Lung (tissue), 16 donors: ENCODE measurements around the gene CUL7. TPM values are rescaled to one million over a fixed set of nuclear protein-coding genes. Genes with fewer than 3 reads are reported as not detected.

Experiments used
- ATAC-seq: fragments of 200-7000 bp; cut with Tn5 transposase; one replicate; pipeline ENCODE4 v1.9.1; 2020; ENCODE audit warnings: moderate number of reproducible peaks; ENCODE audit not compliant: insufficient read depth, low FRiP score
- DNase-seq, 3 donors: peaks; one replicate each; pipeline ENCODE4 v3.0.0-alpha.2; 2013 to 2017
- H3K27ac ChIP-seq, 2 donors: one replicate each; pipeline ENCODE4 v1.5.1; 2013; ENCODE audit warnings: mild to moderate bottlenecking in 2 of 2, moderate library complexity in 2 of 2, control low read depth in 1 of 2, inconsistent platforms in 1 of 2, low read depth in 1 of 2, low read length in 1 of 2
- H3K27me3 ChIP-seq, 3 donors: one replicate each; pipeline ENCODE4 v1.5.1; 2013; ENCODE audit warnings: low read length in 2 of 3; ENCODE audit not compliant: control insufficient read depth in 3 of 3, insufficient read depth in 3 of 3
- H3K36me3 ChIP-seq, 4 donors: one replicate each; pipeline ENCODE4 v1.5.1; 2013; ENCODE audit warnings: low read length in 4 of 4, mild to moderate bottlenecking in 1 of 4, moderate library complexity in 1 of 4; ENCODE audit not compliant: control insufficient read depth in 4 of 4, insufficient read depth in 4 of 4
- H3K4me1 ChIP-seq, 5 donors: one replicate each; pipeline ENCODE4 v1.5.1; 2013; ENCODE audit warnings: low read length in 5 of 5, mild to moderate bottlenecking in 2 of 5, moderate library complexity in 1 of 5; ENCODE audit not compliant: control insufficient read depth in 5 of 5, insufficient read depth in 5 of 5
- H3K4me3 ChIP-seq: one replicate; pipeline ENCODE4 v1.5.1; 2013; ENCODE audit warnings: mild to moderate bottlenecking, control low read depth, moderate library complexity
- H3K9ac ChIP-seq, 2 donors: one replicate each; pipeline ENCODE4 v1.5.1; 2013; ENCODE audit warnings: low read length in 2 of 2, control low read depth in 1 of 2; ENCODE audit not compliant: insufficient read depth in 1 of 2
- H3K9me3 ChIP-seq, 4 donors: one replicate each; pipeline ENCODE4 v1.5.1; 2013; ENCODE audit warnings: low read length in 3 of 4, mild to moderate bottlenecking in 1 of 4, moderate library complexity in 1 of 4; ENCODE audit not compliant: control insufficient read depth in 4 of 4, insufficient read depth in 3 of 4
- CTCF ChIP-seq: IDR thresholded peaks from 2 replicates; pipeline ENCODE4 v1.5.1; 2012; ENCODE audit warnings: mild to moderate bottlenecking; ENCODE audit errors: control extremely low read depth, extremely low read depth
- WGBS, 2 donors: extraction: QIAGEN DNeasy Blood & Tissue Kit; methylation state at CpG; one replicate each; pipeline ENCODE4 v1.1.7; 2013; 5-methylcytosine and 5-hydroxymethylcytosine counted together
- long read RNA-seq, 5 donors: transcript quantifications; one replicate each; lab custom pipeline, GENCODE V29; 2026
- polyA plus RNA-seq, 2 donors: library from polyadenylated mRNA; stranded (reverse); fragments of 200-250 nt; gene quantifications; one replicate each; pipeline ENCODE4 v1.2.1, GENCODE V29; 2013
- total RNA-seq, 2 donors: library from RNA; depleted of rRNA in 1 of 2; stranded (reverse); fragments of >200 nt in 1 of 2; gene quantifications; one replicate each; pipeline ENCODE4 v1.2.1, GENCODE V29; 2014 to 2021
- donor health status: control.
- donor health status: control.
- donor health status: Bipolar disorder and iron deficiency.
- donor health status: healthy.
- donor health status: DM: yes; HTN: yes; CAD: no.

Gene CUL7
- total RNA-seq (10 to 100 TPM; 21.4 to 23.6 TPM), polyA plus RNA-seq (1 to 10 TPM; 8.2 to 8.9 TPM)
- long read RNA-seq, donor 1, full-length matches to known transcripts = 2 of 2 reads
- long read RNA-seq, donor 1, partial matches to known transcripts = 0 of 2 reads
- long read RNA-seq, donor 1, other reads (novel, unspliced or antisense) = 0 of 2 reads
- long read RNA-seq, donor 2 = 0 reads
- long read RNA-seq, donor 3 = 0 reads
- long read RNA-seq, donor 4, partial matches to known transcripts = 5 of 5 reads
- long read RNA-seq, donor 4, other reads (novel, unspliced or antisense) = 0 of 5 reads
- long read RNA-seq, donor 5, full-length matches to known transcripts = 1 of 8 reads
- long read RNA-seq, donor 5, partial matches to known transcripts = 7 of 8 reads
- long read RNA-seq, donor 5, other reads (novel, unspliced or antisense) = 0 of 8 reads

DNA sequence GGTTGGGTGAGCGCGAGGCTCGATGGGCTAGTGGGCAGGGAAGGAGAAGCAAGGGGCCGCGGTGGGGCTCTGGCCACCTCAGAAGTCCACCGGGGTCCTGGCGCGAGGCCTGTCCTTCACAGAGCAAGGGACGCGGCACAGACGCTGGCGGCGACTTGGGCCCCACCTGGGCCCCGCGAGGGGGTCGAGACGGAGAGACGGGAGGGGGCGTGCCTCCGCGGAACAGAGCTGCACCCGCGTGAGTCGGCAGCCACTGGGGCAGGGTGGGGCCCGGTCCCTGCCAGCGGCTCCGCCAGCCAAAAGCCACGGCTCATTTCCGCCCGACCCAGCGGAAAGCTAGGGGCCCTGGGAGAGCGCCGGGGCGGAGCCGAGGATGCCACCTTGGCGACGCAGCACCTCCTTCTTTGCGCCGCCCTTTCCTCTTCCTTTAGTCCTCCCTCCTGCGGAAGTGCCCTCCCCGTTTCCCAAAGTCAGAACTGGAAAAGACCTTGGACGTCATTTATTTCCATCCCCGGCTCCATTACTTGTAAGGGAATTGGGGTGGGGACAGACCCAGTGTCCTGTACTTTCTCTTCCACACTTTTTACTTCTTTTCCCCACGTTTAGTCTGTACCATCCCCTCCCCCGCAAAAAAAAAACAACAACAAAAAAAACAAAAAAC is at the start of gene CUL7:
Gene CUL7, minus strand, starts transcription at position 307 of the 661 bp plus-strand sequence. CDS start 1,063 bp downstream, outside the sequence.
- H3K36me3 ChIP-seq = peaks cover 0 to 31% (median 27%) of the 10 kb centered on the region in 4 donors
- 2% methylated on average over 36 to 45 of the region's 45 CpGs for WGBS, 2 donors

DNA sequence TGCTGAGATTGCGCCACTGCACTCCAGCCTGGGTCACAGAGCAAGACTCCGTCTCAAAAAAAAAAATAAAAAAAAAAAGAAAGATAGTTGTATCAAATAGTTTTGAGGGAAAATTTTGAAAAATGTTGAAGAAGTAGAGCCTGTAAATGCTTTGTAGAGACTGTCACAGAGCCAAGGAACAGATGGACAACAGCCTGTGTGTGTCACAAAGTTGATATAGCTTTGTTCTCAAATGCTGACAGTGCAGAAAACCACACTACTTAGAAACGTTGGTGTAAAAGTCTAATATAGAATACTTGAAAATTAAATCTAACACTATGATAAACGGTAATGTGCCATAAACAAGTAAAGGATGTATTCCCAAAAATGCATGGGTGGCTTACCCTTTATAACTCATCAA is 47.8 kb upstream of the CUL7 start:
- peak; percentile 64 to 90 (median 83) for DNase-seq

More for the DNA sequence above, at the start of gene CUL7:
- no peak for TF ChIP-seq CTCF
- DNase-seq = peak; percentile 96 to 98 (median 97)
- peak within 1 kb of the TSS; percentile 66 to 87 for H3K9ac ChIP-seq
- H3K9me3 ChIP-seq = no peaks in the 10 kb centered on the region
- H3K27ac ChIP-seq = peak within 1 kb of the TSS; percentile 87 to 96
- H3K4me1 ChIP-seq = peaks cover 5 to 37% (median 10%) of the 10 kb centered on the region in 5 donors
- H3K4me3 ChIP-seq = peak within 1 kb of the TSS; percentile 75
- ATAC-seq = peak; percentile 91
- no peaks in the 10 kb centered on the region for H3K27me3 ChIP-seq

GRCh38 chr6:43097502-43097901 is 43.9 kb upstream of the CUL7 start:
- DNase-seq = no peak
- Histone ChIP-seq H3K4me3 (no peak overlapping the region), H3K27me3 (no peaks in the 10 kb centered on the region), H3K9me3 (no peaks in the 10 kb centered on the region), H3K9ac (no peak overlapping the region), H3K4me1 (peaks cover 0 to 55% (median 27%) of the 10 kb centered on the region in 5 donors), H3K27ac (peak overlapping the region in 1 of 2 donors; percentile 46), H3K36me3 (peaks cover 0 to 2% (median 0%) of the 10 kb centered on the region in 4 donors)
- no peak for ATAC-seq
- WGBS, 2 donors = 72 to 76% methylated on average over 4 of the region's 4 CpGs
- no peak for TF ChIP-seq CTCF

More for the DNA sequence above, 47.8 kb upstream of the CUL7 start:
- Histone ChIP-seq H3K4me1 (peaks cover 0 to 24% (median 16%) of the 10 kb centered on the region in 5 donors), H3K27me3 (no peaks in the 10 kb centered on the region), H3K9me3 (no peaks in the 10 kb centered on the region), H3K36me3 (peaks cover 0 to 5% (median 2%) of the 10 kb centered on the region in 4 donors), H3K4me3 (no peak overlapping the region), H3K27ac (no peak overlapping the region), H3K9ac (no peak overlapping the region)
- 66 to 79% methylated on average over 4 of the region's 4 CpGs for WGBS, 2 donors
- no peak for ATAC-seq
- TF ChIP-seq CTCF = no peak
